HepG2 (cell line): ENCODE measurements around the gene ZNF575. TPM values are rescaled to one million over a fixed set of nuclear protein-coding genes. Genes with fewer than 3 reads are reported as not detected.
A peak's percentile ranks its signal among the peaks of the same experiment; 100 is the strongest.

Source experiments
- ARID4A ChIP-seq: sonication (generic); formaldehyde crosslinking; IDR thresholded peaks from 2 replicates; pipeline ENCODE4 v1.5.0; 2020; ENCODE audit warnings: mild to moderate bottlenecking, missing genetic modification reagents, borderline replicate concordance
- HNRNPH1 ChIP-seq: fragments of 200-400 bp; formaldehyde crosslinking; optimal IDR thresholded peaks from 2 replicates; pipeline ENCODE3; 2017; ENCODE audit warnings: mild to moderate bottlenecking, low read depth, low read length
- MXI1 ChIP-seq: IDR thresholded peaks from 3 replicates; pipeline ENCODE4 v1.6.1; 2012; ENCODE audit warnings: low read depth, low read length, inconsistent platforms, borderline replicate concordance
- PITX1 ChIP-seq: sonication (generic); formaldehyde crosslinking; IDR thresholded peaks from 2 replicates; pipeline ENCODE4 v1.5.1; 2020; ENCODE audit warnings: mild to moderate bottlenecking, missing genetic modification reagents
- RXRB ChIP-seq: IDR thresholded peaks from 2 replicates; pipeline ENCODE4 v1.6.1; 2016; ENCODE audit warnings: borderline replicate concordance, missing genetic modification reagents, missing compliant biosample characterization
- ZHX2 ChIP-seq, 2 experiments: sonication (generic) in 1 of 2; formaldehyde crosslinking in 1 of 2; IDR thresholded peaks; 2 replicates each; pipeline versions ENCODE4 v1.6.1 to v1.9.0; 2014 to 2022; ENCODE audit warnings: antibody characterized with exemption in 1 of 2, borderline replicate concordance in 1 of 2, inconsistent platforms in 1 of 2, low read depth in 1 of 2, missing genetic modification reagents in 1 of 2
- ZNF121 ChIP-seq: sonication (generic); formaldehyde crosslinking; IDR thresholded peaks from 2 replicates; pipeline ENCODE4 v1.5.0; 2020; ENCODE audit warnings: mild to moderate bottlenecking, missing genetic modification reagents
- ZNF782 ChIP-seq: sonication (generic); formaldehyde crosslinking; IDR thresholded peaks from 2 replicates; pipeline ENCODE4 v1.4.0; 2020; ENCODE audit warnings: missing genetic modification reagents, mild to moderate bottlenecking, borderline replicate concordance
- ZNF883 ChIP-seq: sonication (generic); formaldehyde crosslinking; IDR thresholded peaks from 2 replicates; pipeline ENCODE4 v1.5.1; 2020; ENCODE audit warnings: mild to moderate bottlenecking, missing genetic modification reagents; ENCODE audit errors: not compliant biosample characterization
- polyA plus RNA-seq, 8 experiments: library from polyadenylated mRNA; depleted of rRNA in 3 of 8; stranded (reverse) in 7 of 8; unstranded in 1 of 8; fragments of >200 nt; fragmentation: Illumina TruSeq in 4 of 8; extraction: Trizol in 4 of 8; gene quantifications; 2 replicates each; pipeline versions ENCODE4 v1.2.1 to v1.2.3, GENCODE V29; 2011 to 2016; ENCODE audit warnings: low read depth in 4 of 8, missing spikeins in 1 of 8, mixed read lengths in 1 of 8; ENCODE audit not compliant: insufficient read depth in 1 of 8
- total RNA-seq, 5 experiments: library from RNA; depleted of rRNA; stranded (reverse); fragments of >200 nt; fragmentation: Illumina TruSeq; extraction: Trizol; gene quantifications; 2 replicates each; pipeline ENCODE4 v1.2.3, GENCODE V29; 2016; ENCODE audit warnings: low read depth in 1 of 5
- TF ChIP-seq, protein P1 (sequence below): sonication (generic); formaldehyde crosslinking; IDR thresholded peaks from 2 replicates; pipeline ENCODE4 v1.5.1; 2020; ENCODE audit warnings: mild to moderate bottlenecking, missing genetic modification reagents, moderate library complexity
- TF ChIP-seq, protein P2 (sequence below): sonication (generic); formaldehyde crosslinking; IDR thresholded peaks from 2 replicates; pipeline ENCODE4 v1.4.0; 2020; ENCODE audit warnings: mild to moderate bottlenecking, missing genetic modification reagents

Gene ZNF575
- total and polyA plus RNA-seq, 2 of the 13 experiments (the other 11 are each of a cell fraction or from before 2014, with no cell fraction given) = 0.17 to 0.27 TPM

GRCh38 chr19:43503501-43504425 is 29.2 kb upstream of the ZNF575 start (continued):
- TF ChIP-seq ZHX2 (IDR thresholded peaks at IDR 0.05; ENCODE audit: low read depth) (no peak), ZHX2 (CRISPR knock-in tag; IDR thresholded peaks at IDR 0.05; ENCODE audit: borderline replicate concordance) (0 out of 2 replicates have a peak, but pooled peaks have one; percentile 13), PITX1 (no peak), RXRB (peak; percentile 12; the same call in 1 of the 2 replicates), ZNF883 (no peak), ARID4A (CRISPR knock-in tag) (peak; percentile 26; the same call in 1 of the 2 replicates), ZNF121 (no peak), MXI1 (peak; percentile 52; the same call in 1 of the 3 replicates), ZNF782 (CRISPR knock-in tag) (peak; percentile 14; the same call in 1 of the 2 replicates), HNRNPH1 (no peak)
- TF ChIP-seq, protein P1, sequence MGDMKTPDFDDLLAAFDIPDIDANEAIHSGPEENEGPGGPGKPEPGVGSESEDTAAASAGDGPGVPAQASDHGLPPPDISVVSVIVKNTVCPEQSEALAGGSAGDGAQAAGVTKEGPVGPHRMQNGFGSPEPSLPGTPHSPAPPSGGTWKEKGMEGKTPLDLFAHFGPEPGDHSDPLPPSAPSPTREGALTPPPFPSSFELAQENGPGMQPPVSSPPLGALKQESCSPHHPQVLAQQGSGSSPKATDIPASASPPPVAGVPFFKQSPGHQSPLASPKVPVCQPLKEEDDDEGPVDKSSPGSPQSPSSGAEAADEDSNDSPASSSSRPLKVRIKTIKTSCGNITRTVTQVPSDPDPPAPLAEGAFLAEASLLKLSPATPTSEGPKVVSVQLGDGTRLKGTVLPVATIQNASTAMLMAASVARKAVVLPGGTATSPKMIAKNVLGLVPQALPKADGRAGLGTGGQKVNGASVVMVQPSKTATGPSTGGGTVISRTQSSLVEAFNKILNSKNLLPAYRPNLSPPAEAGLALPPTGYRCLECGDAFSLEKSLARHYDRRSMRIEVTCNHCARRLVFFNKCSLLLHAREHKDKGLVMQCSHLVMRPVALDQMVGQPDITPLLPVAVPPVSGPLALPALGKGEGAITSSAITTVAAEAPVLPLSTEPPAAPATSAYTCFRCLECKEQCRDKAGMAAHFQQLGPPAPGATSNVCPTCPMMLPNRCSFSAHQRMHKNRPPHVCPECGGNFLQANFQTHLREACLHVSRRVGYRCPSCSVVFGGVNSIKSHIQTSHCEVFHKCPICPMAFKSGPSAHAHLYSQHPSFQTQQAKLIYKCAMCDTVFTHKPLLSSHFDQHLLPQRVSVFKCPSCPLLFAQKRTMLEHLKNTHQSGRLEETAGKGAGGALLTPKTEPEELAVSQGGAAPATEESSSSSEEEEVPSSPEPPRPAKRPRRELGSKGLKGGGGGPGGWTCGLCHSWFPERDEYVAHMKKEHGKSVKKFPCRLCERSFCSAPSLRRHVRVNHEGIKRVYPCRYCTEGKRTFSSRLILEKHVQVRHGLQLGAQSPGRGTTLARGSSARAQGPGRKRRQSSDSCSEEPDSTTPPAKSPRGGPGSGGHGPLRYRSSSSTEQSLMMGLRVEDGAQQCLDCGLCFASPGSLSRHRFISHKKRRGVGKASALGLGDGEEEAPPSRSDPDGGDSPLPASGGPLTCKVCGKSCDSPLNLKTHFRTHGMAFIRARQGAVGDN (CRISPR knock-in tag) = peak; percentile 21; the same call in 1 of the 2 replicates
- TF ChIP-seq, protein P2, sequence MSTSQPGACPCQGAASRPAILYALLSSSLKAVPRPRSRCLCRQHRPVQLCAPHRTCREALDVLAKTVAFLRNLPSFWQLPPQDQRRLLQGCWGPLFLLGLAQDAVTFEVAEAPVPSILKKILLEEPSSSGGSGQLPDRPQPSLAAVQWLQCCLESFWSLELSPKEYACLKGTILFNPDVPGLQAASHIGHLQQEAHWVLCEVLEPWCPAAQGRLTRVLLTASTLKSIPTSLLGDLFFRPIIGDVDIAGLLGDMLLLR = peak; percentile 57; the same call in 1 of the 2 replicates
